BLaER1 treated with 17β-estradiol and CSF1 and Interleukin-3, amounts not matched to agents 10 nM and 100 nM (cell line): Measurements from ENCODE around the gene DTX1.
A peak's percentile ranks its signal among the peaks of the same experiment; 100 is the strongest.

Experiments used
- H3K27ac ChIP-seq, 11 experiments: shearing (Covaris generic); formaldehyde crosslinking; 2 replicates each; pipeline ENCODE4 v1.8.1; 2022
- H3K27me3 ChIP-seq, 11 experiments: shearing (Covaris generic); formaldehyde crosslinking; 2 replicates each; pipeline ENCODE4 v1.8.1; 2022
- H3K36me3 ChIP-seq, 11 experiments: shearing (Covaris generic); formaldehyde crosslinking; 2 replicates each; pipeline ENCODE4 v1.8.1; 2022
- H3K4me1 ChIP-seq, 10 experiments: shearing (Covaris generic); formaldehyde crosslinking; 2 replicates each; pipeline ENCODE4 v1.8.1; 2022
- H3K4me2 ChIP-seq, 11 experiments: shearing (Covaris generic); formaldehyde crosslinking; 2 replicates each; pipeline ENCODE4 v1.8.1; 2022
- H3K4me3 ChIP-seq, 10 experiments: shearing (Covaris generic); formaldehyde crosslinking; 2 replicates each; pipeline ENCODE4 v1.8.1; 2022
- H3K9ac ChIP-seq, 11 experiments: shearing (Covaris generic); formaldehyde crosslinking; 2 replicates each; pipeline ENCODE4 v1.8.1; 2022
- H3K9me3 ChIP-seq, 11 experiments: shearing (Covaris generic); formaldehyde crosslinking; replicated peaks in 1 of 11; 2 replicates each; pipeline ENCODE4 v1.8.1; 2022
- H4K20me1 ChIP-seq, 11 experiments: shearing (Covaris generic); formaldehyde crosslinking; 2 replicates each; pipeline ENCODE4 v1.8.1; 2022
- Cebpa-rat ChIP-seq, 11 experiments: shearing (Covaris generic); IDR thresholded peaks; 2 replicates each; pipeline ENCODE4 v1.8.1; 2022

DTX1 gene

GRCh38 chr12:113071135-113072112, 14.9 kb downstream of the DTX1 start:
- Histone ChIP-seq H4K20me1 (peaks cover 0 to 79% (median 18%) of the 10 kb centered on the region in 11 experiments; a peak in 14 of 22 replicates), H3K4me2 (peak overlapping the region; percentile 57 to 98 (median 71); a peak in 20 of 22 replicates), H3K27me3 (no peaks in the 10 kb centered on the region), H3K9ac (peak overlapping the region in 4 of 11 experiments; percentile 25 to 66 (median 46); a peak in 4 of 22 replicates), H3K4me1 (peaks cover 67 to 100% (median 83%) of the 10 kb centered on the region in 10 experiments), H3K36me3 (0 out of 22 replicates have a peak, but pooled peaks cover 0 to 3% (median 0%) of the 10 kb centered on the region in 11 experiments), H3K4me3 (peak overlapping the region in 3 of 10 experiments; percentile 27 to 41 (median 37); a peak in 3 of 20 replicates), H3K9me3 (no peaks in the 10 kb centered on the region), H3K27ac (peak overlapping the region in 6 of 11 experiments; percentile 9 to 67 (median 56); a peak in 7 of 22 replicates)
- TF ChIP-seq Cebpa-rat (IDR thresholded peaks at IDR 0.05) = no peak

- Histone ChIP-seq H3K4me2 (peak overlapping the region in 9 of 11 experiments; percentile 57 to 98 (median 76); a peak in 14 of 22 replicates), H3K9me3 (no peaks in the 10 kb centered on the region), H3K27ac (peak overlapping the region in 2 of 11 experiments; percentile 9 to 65; a peak in 1 of 22 replicates), H3K9ac (no peak overlapping the region), H3K36me3 (no peaks in the 10 kb centered on the region), H3K27me3 (0 out of 22 replicates have a peak, but pooled peaks cover 0 to 2% (median 0%) of the 10 kb centered on the region in 11 experiments), H3K4me1 (peaks cover 67 to 100% (median 80%) of the 10 kb centered on the region in 10 experiments), H4K20me1 (peaks cover 0 to 72% (median 18%) of the 10 kb centered on the region in 11 experiments; a peak in 14 of 22 replicates), H3K4me3 (no peak overlapping the region)
- TF ChIP-seq Cebpa-rat (IDR thresholded peaks at IDR 0.05) = no peak
Measured at GRCh38 chr12:113072136-113072535, 15.6 kb downstream of the DTX1 start.

GRCh38 chr12:113073586-113073985, 17.1 kb downstream of the DTX1 start:
- Histone ChIP-seq H3K36me3 (peaks cover 0 to 13% (median 0%) of the 10 kb centered on the region in 11 experiments; a peak in 8 of 22 replicates), H3K27me3 (peaks cover 0 to 12% (median 0%) of the 10 kb centered on the region in 11 experiments; a peak in 3 of 22 replicates), H3K4me3 (no peak overlapping the region), H3K4me1 (peaks cover 61 to 99% (median 79%) of the 10 kb centered on the region in 10 experiments), H3K27ac (no peak overlapping the region), H3K4me2 (peak overlapping the region in 9 of 11 experiments; percentile 21 to 84 (median 74); a peak in 14 of 22 replicates), H3K9ac (no peak overlapping the region), H4K20me1 (peaks cover under 1 to 57% (median 18%) of the 10 kb centered on the region in 11 experiments; a peak in 15 of 22 replicates), H3K9me3 (no peaks in the 10 kb centered on the region)
- no peak for TF ChIP-seq Cebpa-rat (IDR thresholded peaks at IDR 0.05)

GRCh38 chr12:113075137-113075683, 18.7 kb downstream of the DTX1 start:
- Histone ChIP-seq H3K9ac (peak overlapping the region in 4 of 11 experiments; percentile 1 to 16 (median 11); a peak in 3 of 22 replicates), H3K27me3 (peaks cover 0 to 12% (median 0%) of the 10 kb centered on the region in 11 experiments; a peak in 3 of 22 replicates), H3K27ac (peak overlapping the region in 5 of 11 experiments; percentile 2 to 62 (median 33); a peak in 5 of 22 replicates), H3K4me2 (peak overlapping the region; percentile 32 to 84 (median 65); a peak in 21 of 22 replicates), H4K20me1 (peaks cover 0 to 41% (median 10%) of the 10 kb centered on the region in 11 experiments; a peak in 13 of 22 replicates), H3K36me3 (peaks cover 0 to 28% (median 0%) of the 10 kb centered on the region in 11 experiments; a peak in 8 of 22 replicates), H3K4me1 (peaks cover 44 to 99% (median 72%) of the 10 kb centered on the region in 10 experiments), H3K9me3 (no peaks in the 10 kb centered on the region), H3K4me3 (no peak overlapping the region; a peak in 1 of 20 replicates)
- no peak for TF ChIP-seq Cebpa-rat (IDR thresholded peaks at IDR 0.05)

GRCh38 chr12:113077057-113077858, 20.7 kb downstream of the DTX1 start:
- H3K36me3 ChIP-seq = peaks cover 0 to 41% (median 0%) of the 10 kb centered on the region in 11 experiments; a peak in 8 of 22 replicates
- H4K20me1 ChIP-seq = peaks cover 0 to 25% (median 6%) of the 10 kb centered on the region in 11 experiments; a peak in 8 of 22 replicates
- H3K4me3 ChIP-seq = no peak overlapping the region
- H3K9ac ChIP-seq = no peak overlapping the region
- H3K4me1 ChIP-seq = peaks cover 29 to 97% (median 57%) of the 10 kb centered on the region in 10 experiments
- H3K27me3 ChIP-seq = peaks cover 0 to 12% (median 0%) of the 10 kb centered on the region in 11 experiments; a peak in 3 of 22 replicates
- H3K9me3 ChIP-seq = no peaks in the 10 kb centered on the region
- H3K4me2 ChIP-seq = peak overlapping the region in 2 of 11 experiments; percentile 56 to 76; a peak in 2 of 22 replicates
- H3K27ac ChIP-seq = no peak overlapping the region
- no peak for TF ChIP-seq Cebpa-rat (IDR thresholded peaks at IDR 0.05)

- Histone ChIP-seq H3K27ac (no peak overlapping the region), H4K20me1 (peaks cover 0 to 22% (median 6%) of the 10 kb centered on the region in 11 experiments; a peak in 7 of 22 replicates), H3K4me2 (peak overlapping the region in 3 of 11 experiments; percentile 49 to 62 (median 56); a peak in 3 of 22 replicates), H3K4me3 (no peak overlapping the region), H3K9me3 (no peaks in the 10 kb centered on the region), H3K9ac (no peak overlapping the region), H3K36me3 (peaks cover 0 to 47% (median 0%) of the 10 kb centered on the region in 11 experiments; a peak in 9 of 22 replicates), H3K27me3 (peaks cover 0 to 12% (median 0%) of the 10 kb centered on the region in 11 experiments; a peak in 3 of 22 replicates), H3K4me1 (peaks cover 27 to 94% (median 57%) of the 10 kb centered on the region in 10 experiments)
- TF ChIP-seq Cebpa-rat (IDR thresholded peaks at IDR 0.05) = no peak
Measured at GRCh38 chr12:113077859-113078255, 21.3 kb downstream of the DTX1 start.

- Histone ChIP-seq H3K4me3 (no peak overlapping the region), H3K4me2 (peak overlapping the region in 7 of 11 experiments; percentile 16 to 38 (median 26); a peak in 8 of 22 replicates), H3K36me3 (peaks cover 0 to 58% (median 0%) of the 10 kb centered on the region in 11 experiments; a peak in 11 of 22 replicates), H3K9ac (0 out of 22 replicates have a peak overlapping the region, but pooled peaks of 1 of the 11 experiments have one; percentile 17), H3K9me3 (no peaks in the 10 kb centered on the region), H3K27ac (no peak overlapping the region; a peak in 1 of 22 replicates), H3K27me3 (peaks cover 0 to 12% (median 0%) of the 10 kb centered on the region in 11 experiments; a peak in 3 of 22 replicates), H4K20me1 (peaks cover 0 to 5% (median 0%) of the 10 kb centered on the region in 11 experiments; a peak in 5 of 22 replicates), H3K4me1 (peaks cover 20 to 94% (median 50%) of the 10 kb centered on the region in 10 experiments)
- no peak for TF ChIP-seq Cebpa-rat (IDR thresholded peaks at IDR 0.05)
Measured at GRCh38 chr12:113081873-113082272, 25.3 kb downstream of the DTX1 start.
